Upper lobe of left lung (tissue), 6 donors: ENCODE results near the gene YTHDF2. TPM values are rescaled to one million over a fixed set of nuclear protein-coding genes. Genes with fewer than 3 reads are reported as not detected.
A peak's percentile ranks its signal among the peaks of the same experiment; 100 is the strongest.
"Not testable (repeated sequence)": the region's sequence is repeated elsewhere in the genome, so short reads cannot be mapped to it uniquely, and the experiment has no call there.

ENCODE experiments used
- ATAC-seq, 2 donors: fragments of 200-7000 bp; cut with Tn5 transposase; one replicate each; pipeline ENCODE4 v1.9.1; 2022; ENCODE audit warnings: mild to moderate bottlenecking in 2 of 2, moderate library complexity in 2 of 2; ENCODE audit not compliant: low FRiP score in 2 of 2
- DNase-seq, 2 donors: peaks; one replicate each; pipeline ENCODE4 v3.0.0-alpha.2; 2019 to 2020
- H3K27ac ChIP-seq, 4 donors: fragments of 200-600 bp; sonication (generic); one replicate each; pipeline ENCODE4 v1.5.1; 2016 to 2019
- H3K27me3 ChIP-seq, 4 donors: fragments of 200-600 bp; sonication (generic); one replicate each; pipeline ENCODE4 v1.5.1; 2017 to 2019
- H3K36me3 ChIP-seq, 4 donors: fragments of 200-600 bp; sonication (generic); one replicate each; pipeline ENCODE4 v1.5.1; 2016 to 2019
- H3K4me1 ChIP-seq, 4 donors: fragments of 200-600 bp; sonication (generic); one replicate each; pipeline ENCODE4 v1.5.1; 2018 to 2019
- H3K4me3 ChIP-seq, 4 donors: fragments of 200-600 bp; sonication (generic); one replicate each; pipeline ENCODE4 v1.5.1; 2017 to 2019; ENCODE audit warnings: mild to moderate bottlenecking in 2 of 4, moderate library complexity in 1 of 4
- H3K9me3 ChIP-seq, 4 donors: fragments of 200-600 bp; sonication (generic); one replicate each; pipeline ENCODE4 v1.5.1; 2018 to 2019
- EP300 ChIP-seq, 4 donors: sonication (generic); formaldehyde crosslinking; IDR thresholded peaks; one replicate each; pipeline ENCODE4 v1.5.1; 2017; ENCODE audit warnings: antibody characterized with exemption in 4 of 4, control low read depth in 2 of 4
- POLR2A ChIP-seq, 4 donors: fragments of 450-650 bp; IDR thresholded peaks; one replicate each; pipeline ENCODE4 v1.5.1; 2016 to 2017; ENCODE audit warnings: antibody characterized with exemption in 4 of 4, mild to moderate bottlenecking in 2 of 4
- POLR2AphosphoS5 ChIP-seq, 2 donors: sonication (generic); formaldehyde crosslinking; IDR thresholded peaks; one replicate each; pipeline ENCODE4 v1.5.1; 2017; ENCODE audit warnings: antibody characterized with exemption in 2 of 2
- WGBS, 2 donors: methylation state at CpG; one replicate each; pipeline ENCODE4 v1.1.5; 2017 to 2018; 5-methylcytosine and 5-hydroxymethylcytosine counted together
- total RNA-seq, 6 donors: library from RNA; depleted of rRNA in 4 of 6; stranded (reverse); fragments of >200 nt in 4 of 6; gene quantifications; one replicate each; pipeline versions ENCODE4 v1.1.0 to v1.2.1, GENCODE V29; 2016 to 2021
- TF ChIP-seq, protein P1 (sequence below), 6 experiments: fragments of 450-650 bp in 4 of 6; fragments of 200-600 bp in 2 of 6; sonication (generic) in 2 of 6; IDR thresholded peaks; one replicate each; pipeline ENCODE4 v1.5.1; 2016 to 2019; ENCODE audit warnings: antibody characterized with exemption in 6 of 6
- donor health status: DM: no; HTN: no; CAD: no; lungs with moderate emphysema.
- donor health status: DM: no; HTN: yes; CAD: no; lungs with severe emphysema.

YTHDF2 gene
- 10 to 100 TPM; 40.1 to 72.5 (median 59.0) TPM for total RNA-seq

DNA sequence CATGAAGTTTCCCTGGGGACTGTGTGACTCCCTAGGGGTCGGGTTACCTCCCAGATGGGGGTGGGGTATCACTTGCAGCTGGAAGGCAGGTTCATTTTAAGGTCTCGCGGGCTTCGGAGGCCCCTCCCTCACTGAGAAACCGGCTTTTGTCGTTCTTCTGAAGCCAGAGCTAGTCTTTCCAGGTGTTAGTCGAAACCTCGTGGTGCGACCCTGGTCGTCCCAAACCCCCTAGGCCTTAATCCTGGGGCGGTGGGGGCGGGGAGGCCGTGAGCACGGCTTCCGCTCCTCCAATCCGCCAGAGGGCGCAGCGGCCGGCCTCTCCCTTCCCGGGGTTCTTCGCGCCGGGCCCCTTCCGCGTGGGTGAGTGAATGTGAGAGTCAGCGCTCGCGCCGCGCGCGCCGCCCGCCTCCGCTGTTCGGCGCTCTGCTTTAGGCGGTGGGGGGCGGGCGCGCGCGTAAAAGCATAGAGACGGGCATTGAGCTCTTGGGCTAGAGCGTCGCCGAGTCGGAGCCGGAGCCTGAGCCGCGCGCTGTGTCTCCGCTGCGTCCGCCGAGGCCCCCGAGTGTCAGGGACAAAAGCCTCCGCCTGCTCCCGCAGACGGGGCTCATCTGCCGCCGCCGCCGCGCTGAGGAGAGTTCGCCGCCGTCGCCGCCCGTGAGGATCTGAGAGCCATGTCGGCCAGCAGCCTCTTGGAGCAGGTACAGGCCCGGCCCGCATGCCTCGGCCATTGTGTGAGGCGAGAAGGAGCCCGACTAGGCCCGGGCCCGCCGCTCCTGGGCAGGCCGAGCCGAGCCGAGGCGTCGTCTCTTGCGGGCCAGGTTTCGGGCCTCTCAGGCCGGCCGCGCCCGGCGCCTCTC is at the start of gene YTHDF2:
Gene YTHDF2, plus strand, starts transcription at position 491 of the 857 bp plus-strand sequence. Its CDS starts 181 bp downstream, at position 672.
- Histone ChIP-seq H3K4me1 (peaks cover 38 to 48% (median 44%) of the 10 kb centered on the region in 4 donors), H3K9me3 (no peaks in the 10 kb centered on the region), H3K27me3 (no peaks in the 10 kb centered on the region), H3K4me3 (peak within 1 kb of the TSS; percentile 65 to 99 (median 82)), H3K27ac (peak within 1 kb of the TSS; percentile 94 to 98 (median 94)), H3K36me3 (peaks cover 0 to 29% (median 18%) of the 10 kb centered on the region in 4 donors)
- TF ChIP-seq, protein P1, sequence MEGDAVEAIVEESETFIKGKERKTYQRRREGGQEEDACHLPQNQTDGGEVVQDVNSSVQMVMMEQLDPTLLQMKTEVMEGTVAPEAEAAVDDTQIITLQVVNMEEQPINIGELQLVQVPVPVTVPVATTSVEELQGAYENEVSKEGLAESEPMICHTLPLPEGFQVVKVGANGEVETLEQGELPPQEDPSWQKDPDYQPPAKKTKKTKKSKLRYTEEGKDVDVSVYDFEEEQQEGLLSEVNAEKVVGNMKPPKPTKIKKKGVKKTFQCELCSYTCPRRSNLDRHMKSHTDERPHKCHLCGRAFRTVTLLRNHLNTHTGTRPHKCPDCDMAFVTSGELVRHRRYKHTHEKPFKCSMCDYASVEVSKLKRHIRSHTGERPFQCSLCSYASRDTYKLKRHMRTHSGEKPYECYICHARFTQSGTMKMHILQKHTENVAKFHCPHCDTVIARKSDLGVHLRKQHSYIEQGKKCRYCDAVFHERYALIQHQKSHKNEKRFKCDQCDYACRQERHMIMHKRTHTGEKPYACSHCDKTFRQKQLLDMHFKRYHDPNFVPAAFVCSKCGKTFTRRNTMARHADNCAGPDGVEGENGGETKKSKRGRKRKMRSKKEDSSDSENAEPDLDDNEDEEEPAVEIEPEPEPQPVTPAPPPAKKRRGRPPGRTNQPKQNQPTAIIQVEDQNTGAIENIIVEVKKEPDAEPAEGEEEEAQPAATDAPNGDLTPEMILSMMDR (IDR thresholded peaks at IDR 0.05), result peak; percentile 91 to 97 (median 96)
- TF ChIP-seq EP300 (IDR thresholded peaks at IDR 0.05) (no peak), POLR2AphosphoS5 (IDR thresholded peaks at IDR 0.05) (peak; percentile 81 to 88), POLR2A (IDR thresholded peaks at IDR 0.05) (peak in 3 of 4 donors; percentile 73 to 95 (median 92))
- ATAC-seq, result peak; percentile 99
- WGBS, 2 donors, result 0% methylated on average over 2 to 18 of the region's 92 CpGs
- peak; percentile 98 to 100 for DNase-seq

DNA sequence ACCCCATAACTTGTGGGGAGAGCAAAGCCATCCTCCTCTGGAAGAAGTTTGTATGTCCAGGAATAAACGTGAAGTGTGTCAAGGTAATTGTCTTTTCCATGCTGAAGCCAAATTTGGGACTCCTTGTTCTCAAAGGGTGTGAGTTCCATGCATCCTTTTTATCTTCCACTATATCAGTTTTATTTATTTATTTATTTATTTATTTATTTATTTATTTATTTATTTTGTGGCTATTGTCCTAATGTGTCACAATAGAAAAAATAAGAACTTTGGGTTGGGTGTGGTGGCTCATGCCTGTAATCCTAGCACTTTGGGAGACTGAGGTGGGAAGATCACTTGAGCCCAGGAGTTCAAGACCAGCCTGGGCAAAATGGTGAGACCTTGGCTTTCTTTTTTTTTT is 45.1 kb upstream of the YTHDF2 start:
- H3K36me3 ChIP-seq, result peaks cover 13 to 56% (median 29%) of the 10 kb centered on the region in 4 donors
- ATAC-seq, result not testable (repeated sequence)
- WGBS, 2 donors, result 90 to 93% methylated on average over 1 of the region's 1 CpG

DNA sequence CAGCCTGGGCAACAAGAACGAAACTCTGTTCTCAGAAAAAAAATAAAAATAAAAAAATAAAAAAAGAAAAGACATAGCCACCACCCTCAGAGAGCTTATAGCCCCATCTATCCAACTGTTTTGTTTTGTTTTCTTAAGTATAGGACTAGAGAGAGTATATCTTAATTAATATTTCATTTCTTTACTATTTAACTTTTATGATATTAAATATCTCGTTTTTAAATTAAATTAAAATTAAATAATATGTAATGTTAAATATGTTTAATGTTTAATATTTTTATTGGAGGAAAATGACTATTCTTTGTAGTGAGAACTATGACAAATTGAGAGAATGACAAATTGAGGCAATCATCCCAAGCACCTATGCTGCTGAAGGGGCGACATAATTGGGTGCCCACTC is 33.1 kb upstream of the YTHDF2 start:
- H3K4me3 ChIP-seq, result no peak overlapping the region
- H3K27ac ChIP-seq, result no peak overlapping the region
- H3K36me3 ChIP-seq, result peaks cover 11 to 81% (median 47%) of the 10 kb centered on the region in 4 donors
- H3K9me3 ChIP-seq, result no peaks in the 10 kb centered on the region
- TF ChIP-seq EP300 (IDR thresholded peaks at IDR 0.05) (no peak), POLR2AphosphoS5 (IDR thresholded peaks at IDR 0.05) (no peak), POLR2A (IDR thresholded peaks at IDR 0.05) (no peak)
- TF ChIP-seq, protein P1 (IDR thresholded peaks at IDR 0.05), result no peak
- H3K4me1 ChIP-seq, result no peaks in the 10 kb centered on the region
- WGBS, 2 donors, result 93 to 96% methylated on average over 3 of the region's 3 CpGs
- no peak for DNase-seq
- ATAC-seq, result no peak
- no peaks in the 10 kb centered on the region for H3K27me3 ChIP-seq

More for the DNA sequence above, 45.1 kb upstream of the YTHDF2 start:
- H3K27me3 ChIP-seq, DNase-seq, H3K27ac ChIP-seq, H3K4me3 ChIP-seq, H3K4me1 ChIP-seq, H3K9me3 ChIP-seq: not testable (repeated sequence)

DNA sequence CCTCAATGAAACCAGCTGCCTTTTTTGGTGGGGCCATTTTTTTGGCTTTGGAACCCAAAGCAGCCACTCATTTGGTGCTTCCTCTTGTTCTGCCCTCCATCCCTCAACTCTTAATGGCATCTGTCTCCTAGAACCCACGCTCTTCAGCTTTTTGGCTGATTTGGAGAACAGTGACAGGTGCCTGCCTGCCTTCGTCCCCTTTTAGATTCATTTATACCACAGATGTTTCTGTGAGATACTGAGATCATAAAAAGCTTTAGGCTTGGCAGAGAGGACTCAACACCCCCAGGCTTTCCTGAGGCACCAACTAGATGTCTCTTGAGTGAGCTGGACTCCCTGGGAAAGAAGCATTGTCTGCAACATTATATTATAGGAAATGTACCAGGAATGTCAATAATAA is 20.4 kb upstream of the YTHDF2 start:
- Histone ChIP-seq H3K9me3 (no peaks in the 10 kb centered on the region), H3K4me3 (no peak overlapping the region), H3K36me3 (peaks cover 6 to 40% (median 28%) of the 10 kb centered on the region in 4 donors), H3K4me1 (no peaks in the 10 kb centered on the region), H3K27me3 (no peaks in the 10 kb centered on the region), H3K27ac (no peak overlapping the region)
- 93 to 100% methylated on average over 2 of the region's 2 CpGs for WGBS, 2 donors
- DNase-seq (no peak), ATAC-seq (no peak)
- TF ChIP-seq EP300 (IDR thresholded peaks at IDR 0.05) (no peak), POLR2AphosphoS5 (IDR thresholded peaks at IDR 0.05) (no peak), POLR2A (IDR thresholded peaks at IDR 0.05) (no peak)
- TF ChIP-seq, protein P1 (IDR thresholded peaks at IDR 0.05), result no peak

DNA sequence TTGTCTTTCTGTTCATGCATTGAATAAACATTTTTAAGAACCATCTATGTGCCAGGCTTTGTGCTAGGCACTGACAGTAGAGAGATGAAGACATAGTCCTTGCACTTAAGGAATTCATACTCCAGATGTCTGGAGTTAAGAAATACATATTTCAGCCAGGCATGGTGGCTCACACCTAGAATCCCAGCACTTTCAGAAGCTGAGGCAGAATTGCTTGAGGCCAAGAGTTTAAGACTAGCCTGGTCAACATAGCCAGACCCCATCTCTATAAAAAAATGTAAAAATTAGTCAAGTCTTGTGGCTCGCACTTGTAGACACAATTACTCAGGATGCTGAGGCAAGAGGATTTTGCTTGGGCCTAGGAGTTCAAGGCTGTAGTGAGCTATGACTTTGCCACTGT is 18.6 kb upstream of the YTHDF2 start:
- TF ChIP-seq, protein P1 (IDR thresholded peaks at IDR 0.05), result no peak
- TF ChIP-seq EP300 (IDR thresholded peaks at IDR 0.05) (no peak), POLR2A (IDR thresholded peaks at IDR 0.05) (no peak), POLR2AphosphoS5 (IDR thresholded peaks at IDR 0.05) (no peak)
- ATAC-seq, result no peak
- 86 to 100% methylated on average over 1 of the region's 1 CpG for WGBS, 2 donors

More for the DNA sequence above, 18.6 kb upstream of the YTHDF2 start:
- Histone ChIP-seq H3K9me3 (no peaks in the 10 kb centered on the region), H3K4me1 (no peaks in the 10 kb centered on the region), H3K36me3 (peaks cover 0 to 25% (median 16%) of the 10 kb centered on the region in 4 donors), H3K27me3 (no peaks in the 10 kb centered on the region), H3K27ac (no peak overlapping the region), H3K4me3 (no peak overlapping the region)
- no peak for DNase-seq
